Endothelial cell (in vitro differentiated cells): ENCODE results near the gene DDX27. TPM values are rescaled to one million over a fixed set of nuclear protein-coding genes. Genes with fewer than 3 reads are reported as not detected.

ENCODE experiments used
- DNase-seq: peaks from one replicate; pipeline ENCODE4 v3.0.0; 2021; ENCODE audit warnings: low spot score
- H3K27ac Mint-ChIP-seq: one replicate; pipeline ENCODE4 v1.8.0; 2021; ENCODE audit warnings: mixed read lengths, inconsistent platforms; ENCODE audit not compliant: unreplicated experiment
- H3K27me3 Mint-ChIP-seq: one replicate; pipeline ENCODE4 v1.8.0; 2021; ENCODE audit warnings: mild to moderate bottlenecking, moderate library complexity, mixed read lengths, inconsistent platforms; ENCODE audit not compliant: unreplicated experiment
- H3K36me3 Mint-ChIP-seq: one replicate; pipeline ENCODE4 v1.8.0; 2021; ENCODE audit warnings: mild to moderate bottlenecking, low read depth, mixed read lengths, inconsistent platforms; ENCODE audit not compliant: unreplicated experiment
- H3K4me1 Mint-ChIP-seq: one replicate; pipeline ENCODE4 v1.8.0; 2021; ENCODE audit warnings: mild to moderate bottlenecking, mixed read lengths, inconsistent platforms; ENCODE audit not compliant: unreplicated experiment
- H3K4me3 Mint-ChIP-seq: one replicate; pipeline ENCODE4 v1.8.0; 2021; ENCODE audit warnings: mild to moderate bottlenecking, mixed read lengths, inconsistent platforms; ENCODE audit not compliant: unreplicated experiment
- H3K9me3 Mint-ChIP-seq: one replicate; pipeline ENCODE4 v1.8.0; 2021; ENCODE audit warnings: mixed read lengths, inconsistent platforms; ENCODE audit not compliant: unreplicated experiment
- long read RNA-seq: library from polyadenylated mRNA; unstranded; transcript quantifications from one replicate; pipeline ENCODE4 v2.0.0, GENCODE V29; 2020; ENCODE audit not compliant: unreplicated experiment
- total RNA-seq: library from RNA; stranded (reverse); fragmentation: NEBNext Ultra II Directional; extraction: Animal tissue kit (Norgen Biotek cat#: 25700); gene quantifications from one replicate; pipeline ENCODE4 v1.2.1, GENCODE V29; 2021; ENCODE audit not compliant: unreplicated experiment
- TF ChIP-seq, protein P1 (sequence below): fragments of 200-600 bp; sonication (generic); IDR thresholded peaks from one replicate; pipeline ENCODE4 v1.5.0; 2021; ENCODE audit warnings: antibody characterized with exemption; ENCODE audit not compliant: unreplicated experiment

The DDX27 gene, protein sequence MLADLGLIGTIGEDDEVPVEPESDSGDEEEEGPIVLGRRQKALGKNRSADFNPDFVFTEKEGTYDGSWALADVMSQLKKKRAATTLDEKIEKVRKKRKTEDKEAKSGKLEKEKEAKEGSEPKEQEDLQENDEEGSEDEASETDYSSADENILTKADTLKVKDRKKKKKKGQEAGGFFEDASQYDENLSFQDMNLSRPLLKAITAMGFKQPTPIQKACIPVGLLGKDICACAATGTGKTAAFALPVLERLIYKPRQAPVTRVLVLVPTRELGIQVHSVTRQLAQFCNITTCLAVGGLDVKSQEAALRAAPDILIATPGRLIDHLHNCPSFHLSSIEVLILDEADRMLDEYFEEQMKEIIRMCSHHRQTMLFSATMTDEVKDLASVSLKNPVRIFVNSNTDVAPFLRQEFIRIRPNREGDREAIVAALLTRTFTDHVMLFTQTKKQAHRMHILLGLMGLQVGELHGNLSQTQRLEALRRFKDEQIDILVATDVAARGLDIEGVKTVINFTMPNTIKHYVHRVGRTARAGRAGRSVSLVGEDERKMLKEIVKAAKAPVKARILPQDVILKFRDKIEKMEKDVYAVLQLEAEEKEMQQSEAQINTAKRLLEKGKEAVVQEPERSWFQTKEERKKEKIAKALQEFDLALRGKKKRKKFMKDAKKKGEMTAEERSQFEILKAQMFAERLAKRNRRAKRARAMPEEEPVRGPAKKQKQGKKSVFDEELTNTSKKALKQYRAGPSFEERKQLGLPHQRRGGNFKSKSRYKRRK
- 29.6 TPM for total RNA-seq
- long read RNA-seq, transcript DDX27-207 (21 exons, 2,693 nt): major isoform, 18 of 41 reads
- long read RNA-seq, partial matches to known transcripts: 21 of 41 reads
- long read RNA-seq, other reads (novel, unspliced or antisense): 2 of 41 reads

GRCh38 chr20:49219091-49219923 lies at the start of gene DDX27:
TSS of gene DDX27 (plus strand) at chr20:49219416. CDS start at chr20:49219449, 33 bp downstream.
- Mint-ChIP-seq H3K4me1 (peaks cover 18% of the 10 kb centered on the region), H3K4me3 (peak within 1 kb of the TSS; percentile 100), H3K36me3 (peaks cover 18% of the 10 kb centered on the region), H3K9me3 (no peaks in the 10 kb centered on the region), H3K27ac (peak within 1 kb of the TSS; percentile 99), H3K27me3 (peaks cover 9% of the 10 kb centered on the region)
- DNase-seq: peak; percentile 93
- TF ChIP-seq, protein P1, sequence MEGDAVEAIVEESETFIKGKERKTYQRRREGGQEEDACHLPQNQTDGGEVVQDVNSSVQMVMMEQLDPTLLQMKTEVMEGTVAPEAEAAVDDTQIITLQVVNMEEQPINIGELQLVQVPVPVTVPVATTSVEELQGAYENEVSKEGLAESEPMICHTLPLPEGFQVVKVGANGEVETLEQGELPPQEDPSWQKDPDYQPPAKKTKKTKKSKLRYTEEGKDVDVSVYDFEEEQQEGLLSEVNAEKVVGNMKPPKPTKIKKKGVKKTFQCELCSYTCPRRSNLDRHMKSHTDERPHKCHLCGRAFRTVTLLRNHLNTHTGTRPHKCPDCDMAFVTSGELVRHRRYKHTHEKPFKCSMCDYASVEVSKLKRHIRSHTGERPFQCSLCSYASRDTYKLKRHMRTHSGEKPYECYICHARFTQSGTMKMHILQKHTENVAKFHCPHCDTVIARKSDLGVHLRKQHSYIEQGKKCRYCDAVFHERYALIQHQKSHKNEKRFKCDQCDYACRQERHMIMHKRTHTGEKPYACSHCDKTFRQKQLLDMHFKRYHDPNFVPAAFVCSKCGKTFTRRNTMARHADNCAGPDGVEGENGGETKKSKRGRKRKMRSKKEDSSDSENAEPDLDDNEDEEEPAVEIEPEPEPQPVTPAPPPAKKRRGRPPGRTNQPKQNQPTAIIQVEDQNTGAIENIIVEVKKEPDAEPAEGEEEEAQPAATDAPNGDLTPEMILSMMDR: no peak

DNA sequence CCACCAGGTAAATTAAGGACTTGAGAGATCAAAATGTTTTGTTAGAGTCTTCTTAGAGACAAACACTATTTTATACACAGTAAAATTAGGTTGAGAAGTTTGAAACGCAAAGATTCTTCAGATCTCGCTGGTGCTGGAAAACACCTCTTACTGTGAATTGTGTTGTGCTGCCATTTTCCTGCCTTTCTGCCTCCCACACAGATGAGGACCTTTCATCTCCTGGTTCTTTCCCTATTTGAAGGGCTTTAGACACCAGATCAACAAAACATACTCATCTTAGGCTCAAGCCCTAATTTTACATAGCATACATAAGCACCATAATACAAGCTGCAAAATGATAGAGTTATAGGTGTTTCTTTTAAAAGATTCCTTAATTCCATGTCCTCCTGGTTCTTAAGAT lies 49.7 kb upstream of the DDX27 start:
- TF ChIP-seq, protein P1: no peak
- peaks cover 18% of the 10 kb centered on the region for H3K36me3 Mint-ChIP-seq
- no peaks in the 10 kb centered on the region for H3K9me3 Mint-ChIP-seq
- H3K4me3 Mint-ChIP-seq: no peak overlapping the region
- H3K27me3 Mint-ChIP-seq: no peaks in the 10 kb centered on the region
- no peak overlapping the region for H3K27ac Mint-ChIP-seq
- peaks cover 16% of the 10 kb centered on the region for H3K4me1 Mint-ChIP-seq
- DNase-seq: no peak

GRCh38 chr20:49170714-49171113 lies 48.5 kb upstream of the DDX27 start:
- Mint-ChIP-seq H3K4me1 (peaks cover 16% of the 10 kb centered on the region), H3K9me3 (no peaks in the 10 kb centered on the region), H3K36me3 (peaks cover 16% of the 10 kb centered on the region), H3K4me3 (no peak overlapping the region), H3K27ac (no peak overlapping the region), H3K27me3 (no peaks in the 10 kb centered on the region)
- TF ChIP-seq, protein P1: no peak
- DNase-seq: no peak

DNA sequence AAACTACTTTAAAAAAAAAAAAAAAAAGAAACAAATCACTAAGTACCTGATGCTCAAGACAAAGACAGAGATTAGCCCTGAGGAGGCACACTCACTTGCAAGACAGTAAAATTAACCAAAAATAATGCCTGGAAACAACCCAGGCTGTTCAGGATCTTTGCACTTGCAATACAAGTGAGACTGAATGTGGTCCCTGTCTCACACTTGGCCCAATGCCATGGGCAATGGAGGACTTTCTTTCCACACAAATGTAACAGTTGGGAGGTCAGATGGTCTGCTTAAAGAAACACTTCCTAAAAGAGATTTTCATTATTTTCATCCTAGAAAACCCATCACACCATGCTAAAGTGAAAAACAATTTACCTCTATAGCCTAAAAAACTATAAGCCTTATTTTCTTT lies 47.3 kb upstream of the DDX27 start:
- TF ChIP-seq, protein P1: no peak
- Mint-ChIP-seq H3K4me3 (no peak overlapping the region), H3K36me3 (peaks cover 17% of the 10 kb centered on the region), H3K4me1 (peaks cover 14% of the 10 kb centered on the region), H3K27me3 (no peaks in the 10 kb centered on the region), H3K9me3 (no peaks in the 10 kb centered on the region), H3K27ac (no peak overlapping the region)
- no peak for DNase-seq
